NCI-H460 (cell line): ENCODE data around the gene GHRL. TPM values are rescaled to one million over a fixed set of nuclear protein-coding genes. Genes with fewer than 3 reads are reported as not detected.

Source experiments
- DNase-seq: peaks from one replicate; pipeline ENCODE4 v3.0.0-alpha.2; 2016; ENCODE audit warnings: low read depth; ENCODE audit errors: extremely low read depth
- small RNA-seq, 2 experiments: library from RNA; depleted of rRNA; stranded (forward); fragments of <200 nt; gene quantifications; one replicate each; pipeline ENCODE3, GENCODE V24; 2014
- total RNA-seq: library from RNA; depleted of rRNA; stranded (reverse); fragments of >200 nt; shearing (Covaris generic); gene quantifications from 2 replicates; pipeline ENCODE4 v1.2.3, GENCODE V29; 2014; rRNA removed

The GHRL gene
- total RNA-seq, 1 experiment from 2014 or later: not detected

DNA sequence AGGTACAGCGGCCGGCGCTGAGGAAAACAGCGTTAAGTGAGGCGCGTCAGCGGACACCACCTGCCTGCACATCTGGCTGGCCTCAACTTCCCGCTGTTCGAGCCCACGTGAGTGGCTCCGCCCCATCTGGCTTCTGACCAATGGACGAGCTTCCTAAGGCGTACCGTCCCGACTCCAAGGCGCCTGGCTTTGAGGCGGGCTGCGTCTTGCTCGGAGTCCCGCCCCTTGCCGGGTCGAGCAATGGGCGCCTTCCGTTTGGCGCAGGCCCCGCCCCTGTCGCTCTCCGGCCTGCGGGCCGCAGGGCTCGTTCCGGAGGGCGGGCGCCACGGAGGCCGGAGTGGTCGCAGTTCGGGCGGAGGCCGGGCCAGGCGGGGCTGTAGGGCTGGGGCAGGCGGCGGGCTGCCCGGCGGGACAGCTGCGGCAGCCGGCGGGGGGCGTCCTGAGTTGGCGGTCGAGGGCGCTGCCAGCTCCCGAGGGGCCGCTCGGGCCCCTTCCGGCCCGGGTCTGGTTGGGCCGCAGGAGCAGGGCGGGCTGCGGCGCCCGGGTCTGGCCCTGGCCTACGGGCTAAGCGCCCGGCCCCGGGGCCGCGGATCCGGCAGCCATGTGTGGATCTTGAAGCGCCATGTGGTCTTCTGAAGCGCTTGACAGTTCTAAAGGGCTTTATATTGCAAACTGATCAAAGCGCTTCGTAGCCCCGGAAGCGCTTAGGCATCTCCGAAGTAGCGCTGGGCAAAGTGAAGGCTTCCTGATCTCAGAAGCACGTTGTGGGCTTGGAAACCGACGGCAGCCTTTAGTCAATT is 44.4 kb downstream of the GHRL start, which contains the start of gene TATDN2:
TSS of gene TATDN2 (plus strand) at position 276 of the 800 bp plus-strand sequence. CDS start 742 bp downstream, outside the sequence.
- DNase-seq: peak; percentile 89

DNA sequence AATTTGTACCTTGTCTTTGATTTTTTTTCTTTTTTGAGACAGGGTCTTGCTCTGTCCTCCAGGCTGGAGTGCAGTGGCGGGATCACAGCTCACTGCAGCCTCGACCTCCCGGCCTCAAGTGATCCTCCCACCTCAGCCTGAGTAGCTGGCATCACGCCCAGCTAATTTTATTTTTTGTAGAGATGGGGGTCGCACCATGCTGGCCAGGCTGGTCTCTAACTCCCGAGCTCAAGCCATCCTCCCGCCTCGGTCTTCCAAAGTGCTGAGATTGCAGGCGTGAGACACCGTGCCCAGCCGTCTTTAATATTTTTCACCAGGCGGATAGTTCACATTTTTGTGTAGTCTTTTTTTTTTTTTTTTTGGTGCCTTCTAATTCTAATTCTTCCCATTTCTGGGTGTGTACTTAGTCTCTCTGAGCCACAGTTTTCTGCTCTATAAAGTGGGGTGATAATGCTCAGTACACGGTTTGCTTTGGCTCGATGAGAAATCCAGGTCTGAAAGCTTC is 45.0 kb downstream of the GHRL start:
- DNase-seq: no peak

DNA sequence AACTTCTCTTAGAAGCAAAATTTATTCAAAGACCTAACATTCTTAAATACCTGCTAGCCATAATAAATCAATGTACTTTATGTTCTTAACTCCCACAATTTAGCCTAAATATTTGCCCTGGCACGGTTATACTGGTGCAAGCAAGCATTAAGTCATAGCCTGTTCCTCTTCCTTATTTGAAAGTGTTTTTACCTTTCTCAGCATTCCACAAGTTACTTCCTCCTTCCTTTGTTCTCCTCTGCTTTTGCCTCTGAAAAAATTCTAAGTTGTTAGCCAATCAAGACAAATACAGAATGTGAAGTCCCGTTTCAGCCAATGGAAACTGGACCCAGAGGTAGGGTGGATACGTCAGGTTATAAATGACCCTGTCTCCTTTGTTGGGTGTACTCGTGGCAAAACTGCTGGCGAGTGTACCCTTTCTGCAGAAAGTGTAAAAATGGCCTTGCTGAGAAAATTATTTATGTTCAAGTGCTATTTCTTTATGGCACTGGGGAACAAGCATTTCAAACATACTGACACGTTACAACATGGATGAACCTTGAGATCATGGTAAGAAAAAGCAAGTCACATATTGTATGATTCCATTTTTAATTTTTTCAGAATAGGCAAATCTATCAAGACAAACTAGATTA is 47.5 kb downstream of the GHRL start:
- DNase-seq: no peak

DNA sequence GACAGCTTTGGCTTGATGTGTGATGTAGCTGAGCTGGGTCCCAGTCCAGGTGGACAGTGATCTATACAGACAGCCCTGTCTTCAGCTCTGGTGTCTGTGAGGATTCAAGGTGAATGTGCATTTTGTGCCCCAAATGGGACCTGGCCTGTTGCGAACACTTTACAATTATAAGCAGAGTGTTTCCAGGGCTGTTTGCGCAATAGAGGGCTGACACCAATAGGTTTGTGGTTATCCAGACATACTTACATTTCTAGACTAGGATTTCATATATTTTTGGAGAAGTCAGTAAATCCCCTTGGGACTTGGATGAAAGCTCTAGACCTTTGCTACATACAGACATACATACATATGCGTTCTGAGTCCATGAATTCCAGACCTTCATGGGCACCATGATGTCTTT is 48.7 kb downstream of the GHRL start:
- DNase-seq: no peak

DNA sequence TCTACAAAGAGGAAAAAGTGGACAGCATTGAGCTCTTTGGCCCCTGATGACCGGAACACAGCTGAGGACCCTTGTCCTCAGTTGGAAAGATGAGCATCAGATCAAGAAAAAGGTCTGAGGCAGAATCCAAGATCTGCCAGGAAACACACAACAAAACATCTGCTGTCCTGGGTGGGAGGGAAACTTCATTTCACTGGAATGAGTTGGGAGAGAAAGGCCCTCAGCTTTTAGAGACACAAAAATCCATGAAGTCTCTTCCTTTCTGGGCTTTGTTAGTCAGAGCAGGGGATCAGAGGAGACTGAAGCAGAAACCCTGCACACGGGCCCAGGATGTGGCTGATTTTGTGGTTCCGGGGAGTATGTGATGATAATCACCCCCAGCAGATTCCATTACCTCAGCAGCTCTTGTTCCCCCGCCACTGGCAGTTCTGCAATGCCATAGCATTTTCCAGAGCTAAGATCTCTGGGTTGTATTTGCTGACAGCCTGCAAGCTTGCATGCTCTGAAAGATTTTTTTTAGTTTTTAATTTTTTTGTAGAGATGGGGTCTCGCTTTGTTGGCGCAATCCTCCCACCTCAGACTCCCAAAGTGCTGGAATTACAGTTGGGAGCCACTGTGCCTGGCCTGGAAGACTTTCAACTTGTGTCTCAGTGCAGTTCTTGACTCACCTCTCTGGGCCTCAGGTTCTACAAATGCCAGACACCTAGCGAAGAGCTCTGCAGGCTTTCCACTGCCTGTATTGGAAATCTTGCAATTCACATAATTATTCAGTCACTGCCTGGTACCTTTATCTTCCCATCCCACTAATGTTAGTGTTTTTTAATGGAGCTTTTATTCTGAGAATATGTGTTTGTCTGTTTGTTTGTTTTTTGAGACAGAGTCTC is 50.3 kb downstream of the GHRL start:
- no peak for DNase-seq

DNA sequence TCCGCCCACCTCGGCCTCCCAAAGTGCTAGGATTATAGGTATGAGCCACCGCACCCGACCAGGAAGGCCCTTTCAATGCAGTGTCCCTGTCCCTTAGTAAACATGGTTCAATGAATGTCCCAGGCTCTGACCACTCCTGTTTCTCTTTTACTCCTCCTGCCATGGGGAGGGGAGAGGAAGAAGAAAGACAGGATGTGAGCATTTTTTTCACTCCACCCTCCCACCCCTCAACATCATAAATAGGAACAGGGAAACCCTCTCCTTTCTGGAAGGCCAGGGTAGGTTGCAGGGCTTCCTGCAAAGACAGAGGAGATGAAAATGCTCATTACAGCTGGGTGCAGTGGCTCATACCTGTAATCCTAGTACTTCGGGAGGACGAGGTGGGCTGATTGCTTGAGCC is 51.9 kb downstream of the GHRL start:
- DNase-seq: no peak

DNA sequence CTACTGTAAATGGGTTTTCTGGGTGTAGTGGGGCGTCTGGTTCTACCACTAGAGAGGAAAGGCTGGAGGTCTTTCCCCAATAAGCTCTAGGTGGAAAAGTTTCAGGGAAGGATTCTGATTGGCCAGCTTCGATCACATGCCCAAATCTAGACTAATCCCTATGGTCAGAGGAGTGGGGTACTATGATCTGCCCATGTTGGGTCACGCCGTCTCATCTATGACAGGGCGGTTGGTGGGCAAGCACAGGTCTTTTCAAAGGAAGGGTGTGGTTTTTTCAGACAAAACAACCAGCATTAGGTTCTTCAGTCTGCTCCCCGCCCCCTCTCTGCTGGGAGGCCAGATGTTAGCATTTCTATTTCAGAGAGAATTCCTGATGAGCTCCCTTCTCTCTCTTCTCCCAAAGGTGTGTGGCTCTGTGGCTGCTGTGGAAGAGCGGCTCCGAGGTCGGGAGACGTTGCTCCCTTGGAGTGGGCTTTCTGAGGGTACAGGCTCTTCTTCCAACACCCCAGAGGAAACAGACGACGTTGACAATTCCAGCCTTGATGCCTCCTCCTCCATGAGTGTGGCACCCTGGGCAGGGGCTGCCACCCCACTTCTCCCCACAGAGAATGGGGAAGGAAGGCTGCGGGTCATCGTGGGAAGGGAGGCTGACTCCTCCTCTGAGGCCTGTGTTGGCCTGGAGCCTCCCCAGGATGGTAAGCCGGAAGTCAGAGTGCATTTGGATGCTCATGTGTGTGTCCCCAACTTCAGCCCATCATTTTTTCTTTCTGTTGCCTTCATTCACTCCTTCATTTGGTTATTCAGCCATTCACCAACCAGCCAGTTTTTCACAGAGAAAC is 54.2 kb downstream of the GHRL start:
- DNase-seq: no peak

Small RNA genes lying within 50 kb of the gene (small RNA-seq; reads per million reads assigned to genes)
- gene MIR378B (0 to 0.12 reads per million in 2 experiments), gene RF02126 (0 reads per million in 2 experiments)

Other genes starting within 250 kb of the GHRL start
- not detected in 2 replicates for gene FANCD2OS, start 184.7 kb downstream of the GHRL start, total RNA-seq
- 75.0 and 86.3 TPM in 2 replicates for gene BRK1, start 177.3 kb downstream of the GHRL start, total RNA-seq
- gene VHL, start 151.2 kb downstream of the GHRL start, total RNA-seq: 42.4 and 52.4 TPM in 2 replicates
- gene IRAK2, start 128.0 kb downstream of the GHRL start, total RNA-seq: 2.1 and 2.2 TPM in 2 replicates
- 7.2 and 10.1 TPM in 2 replicates for gene TATDN2, start 44.5 kb downstream of the GHRL start, total RNA-seq
- gene SEC13, start 28.2 kb upstream of the GHRL start, total RNA-seq: 87.8 and 88.7 TPM in 2 replicates
- gene ATP2B2, start 212.6 kb upstream of the GHRL start, total RNA-seq: not detected in 2 replicates